NCI-H146 (cell line): ENCODE results near the gene STIM2.

Source experiments
- DNase-seq: peaks from one replicate; lab custom pipeline; 2025; lab: John Stamatoyannopoulos, UW

Gene STIM2

GRCh38 chr4:26900765-26901164 lies 40.1 kb downstream of the STIM2 start:
- DNase-seq = no peak

GRCh38 chr4:26905172-26905571 lies 44.5 kb downstream of the STIM2 start:
- DNase-seq = no peak

GRCh38 chr4:26907731-26908599 lies 47.3 kb downstream of the STIM2 start:
- DNase-seq = no peak

- no peak for DNase-seq
These were observed 48.7 kb downstream of the STIM2 start for GRCh38 chr4:26909369-26909768.

GRCh38 chr4:26911254-26911653 lies 50.6 kb downstream of the STIM2 start:
- no peak for DNase-seq

- no peak for DNase-seq
These were observed 51.4 kb downstream of the STIM2 start for GRCh38 chr4:26912069-26912468.

GRCh38 chr4:26912810-26913209 lies 52.2 kb downstream of the STIM2 start:
- DNase-seq = no peak

GRCh38 chr4:26916195-26916594 lies 55.6 kb downstream of the STIM2 start:
- DNase-seq = no peak

- no peak for DNase-seq
These were observed 70.3 kb downstream of the STIM2 start for GRCh38 chr4:26930964-26931363.

GRCh38 chr4:26931451-26931850 lies 70.8 kb downstream of the STIM2 start:
- DNase-seq = no peak

GRCh38 chr4:26931966-26932365 lies 71.3 kb downstream of the STIM2 start:
- no peak for DNase-seq

- DNase-seq = no peak
These were observed 74.8 kb downstream of the STIM2 start for GRCh38 chr4:26935397-26935796.

- DNase-seq = no peak
These were observed 75.8 kb downstream of the STIM2 start for GRCh38 chr4:26936284-26937065.

- DNase-seq = no peak
These were observed 76.5 kb downstream of the STIM2 start for GRCh38 chr4:26937139-26937538.

GRCh38 chr4:26937567-26937966 lies 76.9 kb downstream of the STIM2 start:
- DNase-seq = no peak

- no peak for DNase-seq
These were observed 77.9 kb downstream of the STIM2 start for GRCh38 chr4:26938516-26938915.

- no peak for DNase-seq
These were observed 81.3 kb downstream of the STIM2 start for GRCh38 chr4:26941951-26942350.

- no peak for DNase-seq
These were observed 82.2 kb downstream of the STIM2 start for GRCh38 chr4:26942871-26943270.

- DNase-seq = no peak
These were observed 82.8 kb downstream of the STIM2 start for GRCh38 chr4:26943391-26943790.

GRCh38 chr4:26945794-26946193 lies 85.2 kb downstream of the STIM2 start:
- no peak for DNase-seq

- no peak for DNase-seq
These were observed 86.7 kb downstream of the STIM2 start for GRCh38 chr4:26947318-26947717.

GRCh38 chr4:26950446-26950845 lies 89.8 kb downstream of the STIM2 start:
- no peak for DNase-seq

- no peak for DNase-seq
These were observed 92.2 kb downstream of the STIM2 start for GRCh38 chr4:26952891-26953290.
